T-helper 22 cell (primary cell): ENCODE data around the gene ZNF343.

Experiments used
- DNase-seq: peaks from one replicate; pipeline ENCODE4 v3.0.0-alpha.2; 2020; ENCODE audit warnings: low read depth

The ZNF343 gene

DNA sequence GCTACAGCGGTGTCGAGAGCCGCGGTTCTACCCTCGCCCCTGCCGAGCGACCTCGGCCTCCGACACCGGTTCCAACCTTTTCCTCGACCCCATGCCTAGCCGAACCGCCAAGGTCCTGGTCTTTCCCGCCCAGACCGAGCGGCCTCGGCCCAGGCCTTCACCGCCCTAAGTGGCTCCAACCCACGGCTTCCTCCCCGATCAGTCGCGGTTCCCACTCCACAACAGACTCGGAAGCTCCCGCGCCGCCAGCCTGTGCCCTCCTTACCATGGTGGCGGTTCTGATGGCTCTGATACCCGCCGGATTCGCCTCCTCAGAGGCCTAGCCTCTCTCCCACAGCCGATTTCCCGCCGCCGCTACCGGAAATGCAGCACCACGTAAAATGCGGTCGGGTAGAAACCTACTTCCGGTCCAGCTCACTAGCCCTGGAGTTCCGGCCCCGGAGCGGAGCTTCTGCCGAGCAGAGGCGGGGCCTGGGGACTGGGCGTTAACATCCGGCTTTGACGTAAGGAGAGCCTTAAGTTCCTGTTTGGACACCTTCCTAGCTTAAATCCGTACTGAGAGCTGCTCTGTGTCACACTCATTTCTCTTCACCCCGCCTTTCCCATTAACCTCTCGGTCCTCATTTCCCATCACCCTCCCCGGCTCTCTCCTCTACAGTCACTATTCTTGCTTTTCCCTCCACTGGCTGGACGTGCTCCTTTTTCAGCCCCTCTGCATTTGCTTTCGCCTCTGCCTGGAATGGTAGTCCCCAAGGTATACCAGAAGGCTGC is 38.1 kb downstream of the ZNF343 start, which contains the start of gene SNRPB:
Gene SNRPB, minus strand, starts transcription at position 367 of the 771 bp plus-strand sequence. Its CDS starts 99 bp downstream, at position 268.
- peak; percentile 93 for DNase-seq

DNA sequence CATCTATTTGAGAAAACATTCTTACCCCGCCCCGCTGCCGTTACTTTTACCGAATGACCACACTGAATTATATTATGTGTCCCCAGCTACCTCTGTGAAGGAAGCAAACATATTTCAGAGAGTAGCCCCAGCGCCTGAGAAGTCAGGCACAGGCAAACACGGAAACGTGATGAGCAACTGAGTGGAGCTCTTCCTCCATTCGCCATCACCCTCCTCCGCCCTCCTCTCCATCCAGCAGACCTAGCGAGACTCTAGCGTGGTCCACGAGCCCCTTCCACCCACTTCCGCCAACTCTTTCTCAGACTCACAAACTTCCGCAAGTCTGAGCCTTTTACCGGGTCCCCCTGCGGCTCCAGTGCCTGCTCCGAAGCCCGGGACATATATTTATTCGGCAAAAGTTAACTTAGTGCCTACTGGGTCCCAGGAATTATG is 38.7 kb downstream of the ZNF343 start:
- DNase-seq, result peak; percentile 49

DNA sequence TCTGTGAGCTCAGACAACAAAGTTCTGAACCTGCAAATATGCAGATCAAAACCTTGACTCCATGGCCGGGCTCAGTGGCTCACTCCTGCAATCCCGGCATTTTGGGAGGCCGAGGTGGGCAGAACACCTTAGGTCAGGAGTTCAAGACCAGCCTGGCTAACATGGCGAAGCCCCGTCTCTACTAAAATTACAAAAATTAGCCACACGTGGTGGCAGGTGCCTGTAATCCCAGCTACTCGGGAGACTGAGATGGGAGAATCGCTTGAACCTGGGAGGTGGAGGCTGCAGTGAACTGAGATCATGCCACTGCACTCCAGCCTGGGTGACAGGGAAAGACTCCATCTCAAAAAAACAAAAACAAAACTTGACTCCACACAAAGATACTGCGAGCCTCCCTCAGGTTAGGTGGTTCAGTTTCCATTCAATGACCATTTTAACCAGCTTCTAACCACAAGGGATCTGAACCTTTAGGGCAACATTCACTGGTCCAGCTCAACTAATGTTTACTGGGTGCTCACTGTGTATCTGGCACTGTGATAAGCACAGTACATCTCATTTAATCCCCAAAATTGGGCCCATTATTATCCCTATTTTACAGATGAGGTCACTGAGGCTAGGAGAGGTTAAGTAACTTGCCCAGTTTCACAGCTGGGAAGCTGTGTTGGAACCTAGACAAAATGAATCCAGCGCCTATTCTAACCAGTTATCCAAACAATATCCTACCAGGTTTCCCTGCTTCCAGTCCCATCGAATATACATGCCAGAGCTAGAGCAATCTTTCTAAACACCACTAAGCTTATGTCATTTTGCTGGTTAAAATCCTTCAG is 39.9 kb downstream of the ZNF343 start:
- no peak for DNase-seq

DNA sequence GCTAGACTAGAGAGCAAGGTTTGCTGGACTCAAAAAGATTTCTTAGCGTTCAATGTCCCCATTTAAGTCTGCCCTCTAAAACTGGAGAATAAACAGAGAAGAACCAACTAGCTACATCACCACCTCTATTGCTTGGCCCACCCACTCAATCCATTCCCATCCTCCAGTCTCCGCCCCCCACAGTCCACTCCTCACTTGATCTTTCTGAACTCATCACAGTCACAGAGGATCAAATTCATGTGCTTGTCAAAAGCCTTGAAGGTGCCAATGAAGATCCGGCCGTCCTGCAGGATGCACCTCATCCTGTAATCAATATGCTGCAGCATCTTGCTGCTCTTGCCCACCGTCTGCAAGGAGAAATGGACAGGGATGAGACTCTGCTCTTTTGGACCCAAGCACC is 41.3 kb downstream of the ZNF343 start:
- no peak for DNase-seq

DNA sequence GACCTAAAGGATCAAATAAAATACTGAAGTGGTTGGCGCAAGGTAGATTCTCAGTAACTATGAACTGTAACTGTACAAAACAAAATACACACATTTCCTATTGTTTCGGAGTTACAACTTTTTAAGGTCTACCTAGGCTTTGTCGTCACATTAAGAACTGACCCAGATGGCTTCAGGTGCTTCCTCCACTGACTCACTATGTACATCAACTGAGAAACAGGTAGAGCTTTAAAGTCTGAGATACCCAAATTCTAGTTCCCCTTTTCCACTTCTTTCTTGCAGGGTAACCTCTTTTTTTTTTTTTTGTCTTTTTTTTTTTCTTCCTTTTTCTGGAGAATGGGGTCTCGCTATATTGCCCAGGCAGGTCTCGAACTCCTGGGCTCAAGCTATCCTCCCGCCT is 43.6 kb downstream of the ZNF343 start:
- DNase-seq, result no peak

DNA sequence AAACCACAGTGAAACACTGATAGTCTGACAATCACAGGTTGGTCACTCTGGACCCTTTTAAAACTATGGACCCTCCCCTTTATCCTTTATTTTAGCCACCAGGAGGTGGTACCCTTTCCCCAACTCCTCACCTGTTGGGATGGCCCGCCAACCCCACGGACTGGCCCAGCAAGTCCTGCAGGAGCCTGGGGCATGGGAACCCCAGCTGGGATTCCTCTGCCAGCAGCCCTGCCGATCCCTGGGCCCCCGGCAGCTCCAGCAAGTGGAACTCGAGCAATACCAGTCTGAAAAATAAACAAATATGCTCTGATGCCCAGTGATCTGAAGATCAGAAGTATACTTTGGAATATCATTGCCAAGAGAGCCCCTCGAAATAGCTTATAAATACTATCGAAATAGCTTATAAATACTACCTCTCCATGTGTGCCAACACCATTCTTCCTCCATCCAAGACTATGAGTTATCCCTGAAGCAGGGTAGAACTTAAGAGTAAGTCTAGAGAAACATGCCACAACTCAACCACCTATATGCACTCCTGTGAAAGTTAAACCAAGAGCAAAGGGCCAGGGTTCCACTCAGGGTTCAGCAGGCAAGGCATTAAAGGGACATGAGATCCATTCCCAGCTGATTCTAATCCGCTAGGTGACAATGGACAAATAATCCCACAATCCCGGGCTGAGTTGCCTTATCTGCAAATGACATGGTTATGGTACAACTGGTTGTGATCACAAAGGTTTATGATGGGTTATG is 44.9 kb downstream of the ZNF343 start:
- no peak for DNase-seq

DNA sequence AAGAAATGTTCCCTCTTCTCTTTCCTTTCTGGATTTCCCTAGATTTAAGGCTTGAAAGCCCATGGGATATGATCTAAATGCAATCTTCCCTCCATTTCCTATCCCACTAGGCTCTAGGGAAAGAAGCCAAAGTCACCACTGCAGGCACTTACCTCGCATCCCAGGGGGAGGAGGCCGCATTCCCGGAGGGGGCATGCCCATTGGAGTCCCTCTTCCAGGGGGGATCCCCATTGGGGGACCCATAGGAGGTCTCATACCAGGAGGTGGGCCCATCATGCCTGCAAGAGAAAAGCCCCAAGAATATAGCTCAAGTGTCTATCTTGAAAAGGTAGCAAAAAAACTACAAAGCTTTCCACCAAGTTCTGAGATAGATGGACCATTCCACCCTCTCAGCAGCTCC is 46.2 kb downstream of the ZNF343 start:
- DNase-seq, result no peak

DNA sequence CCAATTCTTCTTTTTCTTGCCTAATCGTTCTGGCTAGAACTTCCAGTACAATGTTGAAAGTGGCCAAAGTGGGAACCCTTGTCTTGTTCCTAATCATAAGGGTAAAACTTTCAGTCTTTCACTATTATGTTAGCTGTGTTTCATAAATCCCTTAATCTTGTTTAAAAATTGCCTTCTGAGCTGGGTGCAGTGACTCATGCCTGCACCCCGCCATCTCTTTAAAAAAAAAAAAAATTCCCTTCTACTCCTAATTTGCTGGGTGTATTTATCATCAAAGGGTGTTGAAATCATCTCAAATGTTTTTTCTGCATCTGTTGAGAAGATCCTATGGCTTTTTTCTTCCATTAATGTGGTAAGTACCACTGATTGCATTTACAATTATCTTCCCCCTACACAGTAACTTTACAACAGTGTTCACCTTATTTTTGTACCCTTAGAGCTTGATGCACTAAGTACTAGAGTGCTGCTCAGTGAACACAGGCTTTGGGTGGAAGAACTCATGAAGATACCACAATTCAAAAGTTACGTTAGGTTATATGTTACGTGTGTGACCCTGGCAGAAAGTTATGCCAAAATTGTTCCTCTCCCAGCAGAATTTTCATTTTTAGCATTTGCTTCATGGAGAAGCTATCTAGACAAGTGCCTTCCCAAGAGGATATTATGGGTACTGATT is 47.8 kb downstream of the ZNF343 start:
- DNase-seq, result no peak

DNA sequence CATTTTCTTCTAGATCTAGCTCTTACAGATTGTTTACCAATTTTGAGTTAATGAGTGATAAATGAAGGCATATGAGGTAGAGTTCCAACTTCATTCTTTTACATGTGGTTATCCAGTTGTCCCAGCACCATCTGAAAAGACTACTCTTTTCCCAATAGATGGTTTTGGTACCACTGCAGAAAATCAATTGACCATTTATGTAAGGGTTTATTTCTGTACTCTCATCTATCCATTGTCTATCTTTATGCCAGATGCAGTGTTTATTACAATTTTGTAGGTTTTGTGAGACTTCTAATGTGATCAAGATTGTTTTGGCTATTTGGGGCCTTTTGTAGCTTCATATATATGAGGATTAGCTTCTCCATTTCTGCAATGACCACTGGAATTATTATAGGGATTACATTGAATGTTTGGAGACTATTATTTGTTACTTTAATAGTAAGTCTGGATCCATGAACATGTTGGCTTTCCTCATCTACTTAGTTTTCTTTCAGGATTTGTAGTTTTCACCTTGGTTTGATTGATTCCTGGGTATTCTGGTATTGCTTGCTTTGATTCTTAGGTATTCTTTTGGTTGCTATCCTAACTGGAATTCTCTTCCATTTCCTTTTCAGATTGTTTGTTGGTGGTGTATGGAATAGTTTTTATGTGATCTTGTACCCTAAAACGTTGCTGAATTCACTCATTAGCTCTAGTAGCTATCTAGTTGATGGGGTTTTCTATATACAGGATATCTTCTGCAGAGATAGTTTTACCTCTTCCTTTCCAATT is 48.5 kb downstream of the ZNF343 start:
- no peak for DNase-seq

DNA sequence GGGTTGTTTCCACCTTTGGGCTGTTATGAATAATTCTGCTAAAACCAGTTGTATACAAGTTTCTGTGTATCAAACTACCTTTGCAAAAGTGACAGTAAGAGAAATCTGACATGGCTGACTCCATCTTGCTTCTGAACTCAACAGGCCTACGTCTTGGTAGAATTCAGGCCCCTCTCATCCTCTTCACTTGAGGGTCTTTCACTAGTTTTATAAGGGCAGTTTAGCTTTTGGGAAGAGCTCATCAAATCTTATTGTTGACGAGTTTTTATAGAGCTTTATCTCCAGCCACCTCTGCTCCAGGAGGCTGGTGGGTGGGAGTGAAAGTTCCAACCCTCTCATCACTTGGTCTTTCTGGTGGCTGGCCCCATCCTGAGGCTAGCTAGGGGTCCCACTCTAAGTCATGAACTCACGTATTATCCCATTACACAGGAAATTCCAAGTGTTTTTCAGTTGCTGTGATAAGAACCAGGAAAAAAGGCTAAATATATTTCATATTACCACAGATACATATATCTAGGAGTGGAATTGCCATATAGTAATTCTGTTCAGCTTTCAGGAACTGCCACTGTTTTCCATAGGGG is 49.7 kb downstream of the ZNF343 start:
- no peak for DNase-seq

DNA sequence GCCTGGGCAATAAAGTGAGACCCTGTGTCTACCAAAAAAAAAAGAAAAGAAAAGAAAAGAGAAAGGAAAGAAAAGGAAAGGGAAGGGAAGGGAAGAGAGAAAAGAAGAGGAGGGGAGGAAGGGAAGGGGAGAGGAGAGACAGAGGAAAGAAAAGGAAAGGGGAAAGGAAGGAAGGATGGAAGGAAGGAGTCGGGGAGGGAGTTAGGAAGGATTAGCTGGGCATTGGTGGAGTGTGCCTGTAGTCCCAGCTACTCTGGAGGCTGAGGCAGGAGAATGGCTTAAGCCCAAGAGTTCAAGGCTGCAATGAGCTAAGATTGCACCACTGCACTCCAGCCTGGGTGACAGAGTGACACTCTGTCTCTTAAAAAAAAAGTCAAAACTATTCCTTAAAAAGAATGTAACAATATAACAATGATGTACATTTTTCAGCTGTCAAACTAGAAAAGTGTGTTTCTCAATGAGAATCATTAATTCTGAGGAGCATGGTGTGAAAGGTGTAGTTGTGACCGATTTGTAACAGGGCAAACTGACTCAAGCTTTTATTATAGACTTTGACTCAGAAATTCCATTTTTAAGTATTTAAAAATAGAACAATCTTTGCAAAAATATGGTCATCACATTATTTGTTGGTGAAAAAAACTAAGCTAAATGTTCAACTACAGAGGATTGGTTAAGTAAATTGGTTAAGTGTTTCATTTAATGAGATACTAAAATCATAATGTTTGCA is 52.8 kb downstream of the ZNF343 start:
- no peak for DNase-seq

DNA sequence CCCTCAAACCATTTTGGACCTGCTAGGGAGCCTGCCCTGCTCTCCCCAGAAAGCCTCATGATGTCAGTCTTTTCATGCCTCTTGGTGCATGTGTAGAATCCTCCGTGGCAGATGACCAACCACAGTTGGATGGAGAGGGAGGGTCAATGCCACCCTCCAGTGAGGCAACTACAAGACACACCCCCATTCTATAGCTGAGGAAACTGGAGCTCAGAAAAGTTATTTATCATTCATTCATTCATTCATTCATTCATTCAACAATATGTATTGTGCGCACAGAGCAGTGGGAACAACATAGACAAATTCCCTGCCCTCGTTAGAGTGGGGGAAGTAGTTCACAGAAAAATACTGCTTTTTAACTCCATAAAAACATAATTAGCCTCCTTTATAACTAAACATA is 54.9 kb downstream of the ZNF343 start:
- DNase-seq, result no peak

DNA sequence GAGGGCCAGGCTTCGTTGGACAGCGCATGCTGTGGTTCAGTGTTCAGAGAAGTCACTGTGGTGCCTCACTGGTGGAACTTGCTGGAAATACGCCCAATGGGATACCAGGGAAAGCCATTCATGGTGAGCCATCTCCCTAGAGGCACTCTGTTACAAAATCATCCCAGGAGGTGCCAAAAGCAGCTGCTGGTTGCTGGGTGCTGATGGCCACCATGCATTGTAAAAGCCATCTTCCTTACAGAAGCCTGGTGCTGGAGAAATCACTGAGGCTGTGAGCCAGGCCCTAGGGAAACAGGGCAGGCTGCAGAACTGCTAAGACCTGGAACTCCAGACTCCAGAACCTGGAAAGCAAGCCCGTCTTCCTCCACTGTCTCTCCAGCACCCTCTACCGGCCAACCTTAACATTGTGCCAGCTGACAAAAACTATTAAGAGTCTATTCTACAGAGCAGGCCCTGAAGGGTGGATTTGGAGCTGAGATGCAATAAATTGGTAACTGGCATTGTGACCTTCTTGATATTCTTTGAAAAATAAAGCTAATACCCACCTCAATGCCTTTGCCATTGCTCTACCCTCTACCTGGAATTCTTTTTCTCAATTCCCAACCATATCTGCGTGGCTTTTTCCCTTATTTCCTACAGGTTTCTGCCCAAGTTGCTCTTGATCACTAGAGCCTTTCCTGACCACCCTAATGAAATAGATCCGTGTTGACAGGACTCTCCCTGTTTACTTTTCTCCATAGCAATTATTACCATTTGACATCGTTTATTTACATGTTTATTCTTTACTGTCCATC is 56.6 kb downstream of the ZNF343 start:
- DNase-seq, result peak; percentile 14

DNA sequence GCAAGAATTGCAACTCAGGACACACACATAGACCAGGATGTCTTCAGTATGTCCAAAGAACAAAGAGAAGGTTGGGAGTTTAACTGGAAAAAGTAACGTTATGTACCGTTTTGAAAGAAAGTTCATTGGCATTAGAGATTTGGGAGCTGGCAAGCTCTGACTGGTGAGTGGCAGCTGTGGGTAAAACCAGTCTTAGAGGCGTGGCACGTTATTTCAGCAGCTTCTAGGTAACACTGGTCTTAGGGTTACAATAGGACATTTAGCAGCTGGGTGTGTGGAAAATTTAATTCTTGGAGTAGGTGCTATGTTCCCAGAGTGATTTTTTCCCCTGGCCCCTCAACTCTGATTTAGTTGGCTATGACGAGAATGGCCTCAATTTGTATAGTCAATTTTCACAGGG is 57.3 kb downstream of the ZNF343 start:
- DNase-seq, result no peak

DNA sequence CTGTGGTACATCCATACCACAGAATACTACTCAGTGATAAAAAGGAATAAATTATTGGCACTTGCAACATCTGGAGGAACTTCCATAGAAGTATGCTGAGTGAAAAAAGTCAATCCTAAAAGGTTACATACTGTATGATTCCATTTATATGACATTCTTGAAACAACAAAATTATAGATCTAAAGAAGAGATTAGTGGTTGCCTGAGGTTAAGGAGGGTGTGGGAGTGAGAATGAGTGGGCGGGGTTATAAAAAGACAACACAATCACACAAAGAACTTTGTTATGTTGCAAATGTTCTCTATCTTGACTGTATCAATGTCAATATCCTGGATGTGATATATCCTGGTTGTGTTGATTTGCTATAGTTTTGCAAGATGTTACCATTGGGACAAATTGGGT is 59.3 kb downstream of the ZNF343 start:
- DNase-seq, result no peak

DNA sequence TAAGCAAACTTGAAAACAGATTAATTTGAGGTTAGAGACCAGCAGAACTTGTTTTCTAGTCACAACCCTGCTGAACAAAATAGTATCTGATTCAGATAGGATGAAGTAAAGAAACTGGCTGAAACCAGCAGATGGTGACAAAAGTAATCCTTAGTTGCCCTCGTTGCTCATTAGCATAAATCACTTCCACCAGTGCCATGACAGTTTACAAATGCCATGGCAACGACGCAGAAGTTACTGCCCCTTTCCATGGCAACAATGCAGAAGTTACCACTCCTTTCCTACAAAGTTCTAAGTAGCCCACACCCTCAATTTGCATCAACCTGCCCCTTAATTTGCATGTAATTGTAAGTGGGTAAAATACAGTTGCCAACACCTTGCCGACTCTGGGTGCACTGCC is 61.9 kb downstream of the ZNF343 start:
- no peak for DNase-seq
